Breast epithelium (tissue), 4 donors: ENCODE data around the gene CAMK2B. TPM values are rescaled to one million over a fixed set of nuclear protein-coding genes. Genes with fewer than 3 reads are reported as not detected.

Experiments used
- DNase-seq, 2 donors: peaks; one replicate each; pipeline ENCODE4 v3.0.0-alpha.2; 2019; ENCODE audit warnings: low spot score in 2 of 2
- H3K27ac ChIP-seq, 2 donors: fragments of 200-600 bp; sonication (generic) in 1 of 2; one replicate each; pipeline ENCODE4 v1.5.1; 2016 to 2019; ENCODE audit warnings: mild to moderate bottlenecking in 1 of 2
- H3K27me3 ChIP-seq, 2 donors: fragments of 200-600 bp; sonication (generic) in 1 of 2; one replicate each; pipeline versions ENCODE4 v1.5.1 to v1.6.0; 2017 to 2019; ENCODE audit warnings: control low read depth in 1 of 2, mild to moderate bottlenecking in 1 of 2
- H3K36me3 ChIP-seq: fragments of 200-600 bp; one replicate; pipeline ENCODE4 v1.5.1; 2019
- H3K4me1 ChIP-seq, 2 donors: fragments of 200-600 bp; sonication (generic); one replicate each; pipeline ENCODE4 v1.5.1; 2016 to 2019; ENCODE audit warnings: control low read depth in 1 of 2
- H3K4me3 ChIP-seq, 3 donors: fragments of 200-600 bp; sonication (generic); 1 replicate in 2 of 3; 2 replicates in 1 of 3; pipeline ENCODE4 v1.5.1; 2016 to 2019; ENCODE audit warnings: mild to moderate bottlenecking in 3 of 3, moderate library complexity in 2 of 3
- H3K9me3 ChIP-seq, 2 donors: fragments of 200-600 bp; sonication (generic) in 1 of 2; one replicate each; pipeline ENCODE4 v1.5.1; 2016 to 2019; ENCODE audit warnings: control low read depth in 1 of 2
- CTCF ChIP-seq, 3 donors: fragments of 450-650 bp; IDR thresholded peaks; one replicate each; pipeline ENCODE4 v1.5.1; 2016 to 2017; ENCODE audit warnings: antibody characterized with exemption in 3 of 3, mild to moderate bottlenecking in 3 of 3, moderate library complexity in 3 of 3
- POLR2A ChIP-seq: fragments of 450-650 bp; IDR thresholded peaks from one replicate; pipeline ENCODE4 v1.6.1; 2016; ENCODE audit warnings: antibody characterized with exemption, mild to moderate bottlenecking, moderate library complexity
- POLR2AphosphoS5 ChIP-seq, 3 donors: sonication (generic); formaldehyde crosslinking; IDR thresholded peaks; one replicate each; pipeline ENCODE4 v1.6.1; 2017; ENCODE audit warnings: antibody characterized with exemption in 3 of 3
- intact Hi-C: fragments of 100-400 bp; cut with DNase I; formaldehyde crosslinking; loops from one replicate; pipeline ENCODE4 v1.15.1; 2023; ENCODE audit warnings: low total_unique reads
- total RNA-seq, 3 donors: library from RNA; depleted of rRNA; stranded (reverse); fragments of >200 nt; gene quantifications; one replicate each; pipeline ENCODE4 v1.1.0, GENCODE V29; 2016

Gene CAMK2B
- total RNA-seq, 3 donors from 2014 or later = 2.0 to 9.2 TPM; not detected in 1

- peak in 1 of 2 donors; percentile 25 for DNase-seq
- Histone ChIP-seq H3K36me3 (no peaks in the 10 kb centered on the region), H3K9me3 (no peaks in the 10 kb centered on the region), H3K27ac (no peak overlapping the region), H3K4me3 (no peak overlapping the region), H3K27me3 (no peaks in the 10 kb centered on the region), H3K4me1 (no peaks in the 10 kb centered on the region)
- intact Hi-C loops = no loop called here
- no peak for TF ChIP-seq POLR2A
- TF ChIP-seq POLR2AphosphoS5 (IDR thresholded peaks at IDR 0.05) = no peak
- no peak for TF ChIP-seq CTCF (IDR thresholded peaks at IDR 0.05)
Measured at GRCh38 chr7:44284881-44285541, 40.4 kb downstream of the CAMK2B start.

GRCh38 chr7:44284216-44284615, 41.2 kb downstream of the CAMK2B start:
- Histone ChIP-seq H3K36me3 (no peaks in the 10 kb centered on the region), H3K4me1 (no peaks in the 10 kb centered on the region), H3K9me3 (no peaks in the 10 kb centered on the region), H3K27me3 (no peaks in the 10 kb centered on the region), H3K27ac (no peak overlapping the region), H3K4me3 (no peak overlapping the region)
- peak in 1 of 2 donors; percentile 31 for DNase-seq
- intact Hi-C loops = no loop called here
- TF ChIP-seq POLR2A (no peak), POLR2AphosphoS5 (IDR thresholded peaks at IDR 0.05) (no peak), CTCF (IDR thresholded peaks at IDR 0.05) (no peak)

GRCh38 chr7:44283381-44284211, 41.8 kb downstream of the CAMK2B start:
- no peaks in the 10 kb centered on the region for H3K36me3 ChIP-seq
- intact Hi-C loops = no loop called here
- H3K4me3 ChIP-seq = no peak overlapping the region
- H3K9me3 ChIP-seq = no peaks in the 10 kb centered on the region
- H3K4me1 ChIP-seq = no peaks in the 10 kb centered on the region
- no peak overlapping the region for H3K27ac ChIP-seq
- TF ChIP-seq POLR2AphosphoS5 (IDR thresholded peaks at IDR 0.05) (no peak), CTCF (IDR thresholded peaks at IDR 0.05) (no peak), POLR2A (no peak)
- H3K27me3 ChIP-seq = no peaks in the 10 kb centered on the region
- peak in 1 of 2 donors; percentile 27 for DNase-seq

- intact Hi-C loops = no loop called here
- TF ChIP-seq CTCF (IDR thresholded peaks at IDR 0.05) (no peak), POLR2AphosphoS5 (IDR thresholded peaks at IDR 0.05) (no peak), POLR2A (no peak)
- DNase-seq = peak in 1 of 2 donors; percentile 35
- Histone ChIP-seq H3K9me3 (no peaks in the 10 kb centered on the region), H3K27me3 (no peaks in the 10 kb centered on the region), H3K36me3 (no peaks in the 10 kb centered on the region), H3K4me3 (no peak overlapping the region), H3K27ac (no peak overlapping the region), H3K4me1 (no peaks in the 10 kb centered on the region)
Measured at GRCh38 chr7:44282601-44283171, 42.7 kb downstream of the CAMK2B start.
